CD14-positive monocyte (primary cell): ENCODE results near the gene PDZD7. TPM values are rescaled to one million over a fixed set of nuclear protein-coding genes. Genes with fewer than 3 reads are reported as not detected.

ENCODE experiments used
- DNase-seq, 3 donors: peaks; one replicate each; pipeline ENCODE4 v3.0.0-alpha.2; 2011 to 2022
- H2AFZ ChIP-seq: 2 replicates; pipeline ENCODE4 v1.6.0; 2012; ENCODE audit warnings: mild to moderate bottlenecking, low read depth, low read length, inconsistent platforms; ENCODE audit not compliant: insufficient read depth, poor library complexity, severe bottlenecking
- H3K27ac ChIP-seq, 2 donors: 1 replicate in 1 of 2; 2 replicates in 1 of 2; pipeline ENCODE4 v1.5.1; 2012 to 2013; ENCODE audit warnings: low read length in 2 of 2, control low read depth in 1 of 2, inconsistent platforms in 1 of 2, low read depth in 1 of 2, mild to moderate bottlenecking in 1 of 2
- H3K27me3 ChIP-seq, 2 donors: one replicate each; pipeline versions ENCODE4 v1.6.0 to v1.6.1; 2011 to 2013; ENCODE audit warnings: low read length in 2 of 2; ENCODE audit not compliant: control insufficient read depth in 2 of 2, insufficient read depth in 2 of 2
- H3K36me3 ChIP-seq, 2 donors: replicated peaks in 1 of 2; 1 replicate in 1 of 2; 2 replicates in 1 of 2; pipeline versions ENCODE4 v1.5.1 to v1.6.1; 2012 to 2013; ENCODE audit warnings: low read length in 2 of 2, control low read depth in 1 of 2, inconsistent platforms in 1 of 2, mild to moderate bottlenecking in 1 of 2; ENCODE audit not compliant: insufficient read depth in 2 of 2, control insufficient read depth in 1 of 2
- H3K4me1 ChIP-seq, 2 donors: 1 replicate in 1 of 2; 2 replicates in 1 of 2; pipeline versions ENCODE4 v1.5.1 to v1.6.1; 2012 to 2013; ENCODE audit warnings: low read length in 2 of 2, control low read depth in 1 of 2, inconsistent platforms in 1 of 2, mild to moderate bottlenecking in 1 of 2, moderate library complexity in 1 of 2; ENCODE audit not compliant: insufficient read depth in 2 of 2, control insufficient read depth in 1 of 2
- H3K4me2 ChIP-seq: replicated peaks from 2 replicates; pipeline ENCODE3; 2012; ENCODE audit warnings: low read length, moderate library complexity, mild to moderate bottlenecking; ENCODE audit not compliant: poor library complexity, severe bottlenecking; ENCODE audit errors: extremely low read depth
- H3K4me3 ChIP-seq, 3 experiments: fragments of 200-600 bp in 1 of 3; sonication (generic) in 1 of 3; replicated peaks in 1 of 3; 1 replicate in 2 of 3; 2 replicates in 1 of 3; pipeline ENCODE4 v1.5.1; 2011 to 2013; ENCODE audit warnings: low read length in 3 of 3, mild to moderate bottlenecking in 3 of 3, control low read depth in 2 of 3, low read depth in 2 of 3, inconsistent platforms in 1 of 3, moderate library complexity in 1 of 3
- H3K79me2 ChIP-seq: 2 replicates; pipeline ENCODE4 v1.6.0; 2012; ENCODE audit warnings: mild to moderate bottlenecking, control low read depth, inconsistent platforms, low read length, moderate library complexity; ENCODE audit not compliant: insufficient read depth
- H3K9ac ChIP-seq: 2 replicates; pipeline ENCODE4 v1.6.0; 2017; ENCODE audit warnings: low read length, mild to moderate bottlenecking; ENCODE audit not compliant: insufficient read depth, poor library complexity, severe bottlenecking
- H3K9me3 ChIP-seq, 2 donors: replicated peaks in 1 of 2; 1 replicate in 1 of 2; 2 replicates in 1 of 2; pipeline versions ENCODE4 v1.5.1 to v1.6.1; 2012 to 2013; ENCODE audit warnings: low read length in 2 of 2, control low read depth in 1 of 2; ENCODE audit not compliant: control insufficient read depth in 1 of 2, insufficient read depth in 1 of 2
- H4K20me1 ChIP-seq: 2 replicates; pipeline ENCODE4 v1.6.0; 2012; ENCODE audit warnings: mild to moderate bottlenecking, low read length, control low read depth, moderate library complexity; ENCODE audit not compliant: insufficient read depth
- H3K27ac Mint-ChIP-seq, 7 donors: one replicate each; pipeline ENCODE4 v1.8.0; 2020; ENCODE audit warnings: mild to moderate bottlenecking in 7 of 7, mixed read lengths in 7 of 7, moderate library complexity in 6 of 7, inconsistent platforms in 2 of 7
- H3K27me3 Mint-ChIP-seq, 3 donors: one replicate each; pipeline ENCODE4 v1.8.0; 2021 to 2022; ENCODE audit warnings: low read depth in 3 of 3, mild to moderate bottlenecking in 3 of 3, mixed read lengths in 3 of 3, moderate library complexity in 3 of 3, inconsistent platforms in 1 of 3
- H3K36me3 Mint-ChIP-seq, 2 donors: one replicate each; pipeline ENCODE4 v1.8.0; 2020; ENCODE audit warnings: mixed read lengths in 2 of 2, inconsistent platforms in 1 of 2, mild to moderate bottlenecking in 1 of 2
- H3K4me1 Mint-ChIP-seq: one replicate; pipeline ENCODE4 v1.8.0; 2020; ENCODE audit warnings: mild to moderate bottlenecking, mixed read lengths
- H3K4me3 Mint-ChIP-seq, 2 donors: one replicate each; pipeline ENCODE4 v1.8.0; 2020; ENCODE audit warnings: mild to moderate bottlenecking in 2 of 2, mixed read lengths in 2 of 2, moderate library complexity in 1 of 2
- H3K9me3 Mint-ChIP-seq, 7 donors: one replicate each; pipeline ENCODE4 v1.8.0; 2020 to 2022; ENCODE audit warnings: mixed read lengths in 7 of 7, mild to moderate bottlenecking in 6 of 7, moderate library complexity in 6 of 7, inconsistent platforms in 2 of 7
- CTCF ChIP-seq: fragments of 200-600 bp; IDR thresholded peaks from one replicate; pipeline ENCODE4 v1.8.0; 2022; ENCODE audit warnings: antibody characterized with exemption, mild to moderate bottlenecking
- WGBS: methylation state at CpG from one replicate; pipeline ENCODE4 v1.1.5; 2013; ENCODE audit warnings: missing lambda C conversion rate; ENCODE audit not compliant: insufficient coverage; 5-methylcytosine and 5-hydroxymethylcytosine counted together
- intact Hi-C, 2 donors: fragments of 100-400 bp; cut with micrococcal nuclease; formaldehyde crosslinking; loops; one replicate each; pipeline versions ENCODE4 v1.15.0 to v1.15.1; 2023
- polyA plus RNA-seq, 3 donors: library from polyadenylated mRNA; depleted of rRNA in 1 of 3; unstranded in 2 of 3; stranded (reverse) in 1 of 3; fragments of 300-500 nt in 2 of 3; fragments of >200 nt in 1 of 3; fragmentation: Illumina TruSeq in 2 of 3; gene quantifications; 1 replicate in 2 of 3; 2 replicates in 1 of 3; pipeline ENCODE4 v1.2.3, GENCODE V29; 2012 to 2021

PDZD7 gene
- polyA plus RNA-seq, 3 donors = 0.73 TPM; not detected in 2

DNA sequence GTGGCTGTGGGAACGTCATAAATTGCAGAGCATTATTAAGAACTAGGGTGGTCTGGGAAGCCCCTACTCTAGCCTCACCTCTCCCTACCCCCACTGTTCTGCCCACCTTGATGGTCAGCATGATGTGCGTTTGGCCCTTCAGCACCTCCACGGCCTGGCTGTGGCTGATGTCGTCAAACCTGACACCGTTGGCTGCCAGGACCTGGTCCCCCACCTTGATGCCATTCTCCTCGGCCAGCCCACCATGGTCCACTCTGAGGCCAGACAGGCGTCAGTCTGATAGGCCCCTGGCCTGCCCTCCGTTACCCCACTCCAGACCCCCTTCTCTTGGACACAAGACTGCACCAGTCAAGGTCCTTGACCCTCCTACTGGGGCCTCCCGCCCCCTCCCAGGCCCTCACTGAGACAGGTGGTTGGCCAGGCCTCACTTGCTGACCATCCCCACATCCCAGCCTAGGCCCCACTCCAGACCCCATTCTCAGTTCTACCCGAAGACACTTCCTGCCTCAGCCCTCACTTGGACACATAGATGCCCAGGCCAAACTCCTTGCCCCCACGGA is 9.2 kb downstream of the PDZD7 start:
- no peaks in the 10 kb centered on the region for H4K20me1 ChIP-seq
- Mint-ChIP-seq H3K27ac (no peak overlapping the region), H3K36me3 (no peaks in the 10 kb centered on the region), H3K4me3 (no peak overlapping the region), H3K9me3 (peaks cover 0 to 3% (median 0%) of the 10 kb centered on the region in 7 donors), H3K27me3 (peaks cover 14 to 19% (median 18%) of the 10 kb centered on the region in 3 donors), H3K4me1 (peaks cover 29% of the 10 kb centered on the region)
- H3K79me2 ChIP-seq = no peaks in the 10 kb centered on the region
- DNase-seq = no peak
- H3K9me3 ChIP-seq = no peaks in the 10 kb centered on the region
- H2AFZ ChIP-seq = no peak overlapping the region
- no peak overlapping the region for H3K27ac ChIP-seq
- H3K27me3 ChIP-seq = peaks cover 0 to 5% of the 10 kb centered on the region in 2 donors
- H3K9ac ChIP-seq = no peak overlapping the region
- TF ChIP-seq CTCF = no peak
- H3K4me2 ChIP-seq = no peak overlapping the region
- H3K4me1 ChIP-seq = peaks cover 22 to 26% of the 10 kb centered on the region in 2 donors
- no peaks in the 10 kb centered on the region for H3K36me3 ChIP-seq
- no peak overlapping the region for H3K4me3 ChIP-seq
- 97% methylated on average over 10 of the region's 11 CpGs for WGBS
- intact Hi-C loops = no loop called here

GRCh38 chr10:101021239-101021638 is 9.7 kb downstream of the PDZD7 start:
- H3K4me3 ChIP-seq = no peak overlapping the region
- H3K36me3 Mint-ChIP-seq = no peaks in the 10 kb centered on the region
- intact Hi-C loops = no loop called here
- H3K79me2 ChIP-seq = no peaks in the 10 kb centered on the region
- H3K9ac ChIP-seq = no peak overlapping the region
- no peaks in the 10 kb centered on the region for H3K36me3 ChIP-seq
- peaks cover 18 to 19% (median 18%) of the 10 kb centered on the region in 3 donors for H3K27me3 Mint-ChIP-seq
- no peak overlapping the region for H2AFZ ChIP-seq
- no peak overlapping the region for H3K4me3 Mint-ChIP-seq
- peaks cover 18 to 26% of the 10 kb centered on the region in 2 donors for H3K4me1 ChIP-seq
- peaks cover 0 to 5% of the 10 kb centered on the region in 2 donors for H3K27me3 ChIP-seq
- no peak overlapping the region for H3K27ac Mint-ChIP-seq
- H3K9me3 ChIP-seq = no peaks in the 10 kb centered on the region
- no peak overlapping the region for H3K4me2 ChIP-seq
- peaks cover 0 to 3% (median 0%) of the 10 kb centered on the region in 7 donors for H3K9me3 Mint-ChIP-seq
- no peak for DNase-seq
- no peaks in the 10 kb centered on the region for H4K20me1 ChIP-seq
- H3K27ac ChIP-seq = no peak overlapping the region
- no peak for TF ChIP-seq CTCF
- H3K4me1 Mint-ChIP-seq = peaks cover 29% of the 10 kb centered on the region
- 97% methylated on average over 3 of the region's 4 CpGs for WGBS
